MG63 (cell line): Measurements from ENCODE around the gene MYOC. TPM values are rescaled to one million over a fixed set of nuclear protein-coding genes. Genes with fewer than 3 reads are reported as not detected.
"Not testable (repeated sequence)": the region's sequence is repeated elsewhere in the genome, so short reads cannot be mapped to it uniquely, and the experiment has no call there.

ENCODE experiments used
- DNase-seq: peaks from one replicate; pipeline ENCODE4 v3.0.0-alpha.2; 2020
- H3K27me3 ChIP-seq: fragments of 250-450 bp; sonication (Bioruptor Pico); 2 replicates; pipeline ENCODE4 v1.5.1; 2020; ENCODE audit warnings: mild to moderate bottlenecking, moderate library complexity
- H3K36me3 ChIP-seq: fragments of 250-450 bp; sonication (Bioruptor Pico); 2 replicates; pipeline ENCODE4 v1.5.1; 2020; ENCODE audit warnings: mild to moderate bottlenecking, moderate library complexity
- H3K4me3 ChIP-seq: fragments of 250-450 bp; sonication (Bioruptor Pico); 2 replicates; pipeline ENCODE4 v1.5.1; 2020; ENCODE audit warnings: mild to moderate bottlenecking, moderate library complexity
- H3K9me3 ChIP-seq: fragments of 250-450 bp; sonication (Bioruptor Pico); 2 replicates; pipeline ENCODE4 v1.5.1; 2020; ENCODE audit warnings: mild to moderate bottlenecking, moderate library complexity
- total RNA-seq: library from RNA; depleted of rRNA; stranded (reverse); fragments of >200 nt; shearing (Covaris generic); gene quantifications from 2 replicates; pipeline ENCODE4 v1.2.3, GENCODE V29; 2014; ENCODE audit warnings: low replicate concordance; rRNA removed

MYOC gene
- 1.3 TPM in 1 of 2 replicates, not detected in the other for total RNA-seq

DNA sequence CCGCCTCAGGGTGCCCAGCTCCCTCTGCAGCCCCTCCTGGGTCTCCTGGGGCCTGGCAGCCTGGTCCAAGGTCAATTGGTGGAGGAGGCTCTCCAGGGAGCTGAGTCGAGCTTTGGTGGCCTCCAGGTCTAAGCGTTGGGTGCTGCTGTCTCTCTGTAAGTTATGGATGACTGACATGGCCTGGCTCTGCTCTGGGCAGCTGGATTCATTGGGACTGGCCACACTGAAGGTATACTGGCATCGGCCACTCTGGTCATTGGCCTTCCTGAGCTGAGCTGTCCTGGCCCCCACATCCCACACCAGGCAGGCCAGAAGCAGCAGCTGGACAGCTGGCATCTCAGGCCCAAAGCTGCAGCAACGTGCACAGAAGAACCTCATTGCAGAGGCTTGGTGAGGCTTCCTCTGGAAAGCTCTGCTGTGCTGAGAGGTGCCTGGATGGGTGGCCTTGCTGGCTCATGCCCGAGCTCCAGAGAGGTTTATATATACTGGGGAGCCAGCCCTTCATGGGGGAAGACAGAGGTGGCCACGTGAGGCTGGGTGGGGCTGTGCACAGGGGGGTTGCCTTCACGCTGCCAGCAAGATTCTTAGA lies at the start of gene MYOC:
MYOC (minus strand) TSS at position 455 of the 589 bp plus-strand sequence; CDS start at position 378, 77 bp downstream.
- H3K4me3 ChIP-seq, result no peak within 1 kb of the TSS
- no peaks in the 10 kb centered on the region for H3K36me3 ChIP-seq
- H3K27me3 ChIP-seq, result no peaks in the 10 kb centered on the region
- H3K9me3 ChIP-seq, result no peaks in the 10 kb centered on the region
- DNase-seq, result no peak

DNA sequence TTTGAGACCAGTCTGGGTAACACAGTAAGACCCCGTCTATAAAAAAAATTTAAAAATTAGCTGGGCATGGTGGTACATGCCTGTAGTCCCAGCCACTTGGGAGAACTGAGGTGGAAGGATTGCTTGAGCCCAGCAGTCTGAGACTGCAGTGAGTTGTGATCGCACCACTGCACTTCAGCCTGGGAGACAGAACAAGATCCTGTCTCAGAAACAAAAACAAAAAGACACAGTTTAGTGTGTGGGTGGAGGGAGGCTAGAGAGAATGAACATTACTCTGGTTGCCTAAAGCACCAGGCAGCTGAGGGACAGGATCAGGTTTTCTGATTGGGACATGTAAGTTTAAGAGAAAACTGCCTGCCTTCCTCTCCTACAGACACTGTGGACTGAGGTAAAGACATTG lies 47.0 kb upstream of the MYOC start:
- DNase-seq, result no peak
- Histone ChIP-seq H3K4me3 (no peak overlapping the region), H3K27me3 (no peaks in the 10 kb centered on the region), H3K9me3 (peaks cover under 1% of the 10 kb centered on the region; the same call in 1 of the 2 replicates), H3K36me3 (peaks cover 14% of the 10 kb centered on the region; the same call in 1 of the 2 replicates)

DNA sequence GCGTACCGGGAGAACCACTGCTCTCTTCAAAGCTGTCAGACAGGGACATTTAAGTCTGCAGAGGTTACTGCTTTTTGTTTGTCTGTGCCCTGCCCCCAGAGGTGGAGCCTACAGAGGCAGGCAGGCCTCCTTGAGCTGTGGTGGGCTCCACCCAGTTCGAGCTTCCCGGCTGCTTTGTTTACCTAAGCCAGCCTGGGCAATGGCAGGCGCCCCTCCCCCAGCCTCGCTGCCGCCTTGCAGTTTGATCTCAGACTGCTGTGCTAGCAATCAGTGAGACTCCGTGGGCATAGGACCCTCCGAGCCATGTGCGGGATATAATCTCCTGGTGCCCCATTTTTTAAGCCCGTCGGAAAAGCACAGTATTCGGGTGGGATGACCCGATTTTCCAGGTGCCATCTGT lies 43.3 kb upstream of the MYOC start:
- H3K27me3 ChIP-seq, DNase-seq, H3K36me3 ChIP-seq, H3K4me3 ChIP-seq, H3K9me3 ChIP-seq: not testable (repeated sequence)

DNA sequence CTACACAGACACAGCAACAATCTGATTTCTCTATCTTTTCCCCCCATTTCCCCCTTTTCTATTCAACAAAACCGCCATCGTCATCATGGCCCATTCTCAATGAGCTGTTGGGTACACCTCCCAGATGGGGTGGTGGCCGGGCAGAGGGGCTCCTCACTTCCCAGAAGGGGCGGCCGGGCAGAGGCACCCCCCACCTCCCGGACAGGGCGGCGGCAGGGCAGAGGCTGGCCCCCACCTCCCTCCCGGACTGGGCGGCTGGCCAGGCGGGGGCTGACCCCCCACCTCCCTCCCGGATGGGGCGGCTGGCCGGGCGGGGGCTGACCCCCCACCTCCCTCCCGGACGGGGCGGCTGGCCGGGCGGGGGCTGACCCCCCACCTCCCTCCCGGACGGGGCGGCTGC lies 41.1 kb upstream of the MYOC start:
- H3K27me3 ChIP-seq, DNase-seq, H3K4me3 ChIP-seq, H3K36me3 ChIP-seq: not testable (repeated sequence)
- peaks cover 14% of the 10 kb centered on the region for H3K9me3 ChIP-seq

DNA sequence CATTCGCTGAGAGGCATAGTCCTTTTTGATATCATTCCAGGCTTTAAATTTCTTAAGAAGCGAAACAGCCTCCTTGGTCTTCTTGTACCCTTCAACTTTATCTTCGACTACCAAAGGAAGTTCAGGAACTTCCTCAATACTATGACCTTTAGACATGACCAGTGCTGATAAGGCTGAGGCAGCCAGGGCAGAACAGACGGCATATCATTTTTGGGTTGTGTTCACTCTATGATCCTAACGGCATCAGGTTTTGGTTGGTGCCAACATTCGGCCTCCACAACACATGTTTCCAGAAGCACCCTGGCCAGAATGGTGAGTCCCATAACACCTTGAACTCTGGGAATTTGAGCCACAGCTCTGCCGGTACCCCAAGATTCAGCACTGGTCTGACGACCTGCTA lies 31.4 kb upstream of the MYOC start:
- no peaks in the 10 kb centered on the region for H3K9me3 ChIP-seq
- DNase-seq, result no peak
- no peaks in the 10 kb centered on the region for H3K36me3 ChIP-seq
- H3K27me3 ChIP-seq, result no peaks in the 10 kb centered on the region
- no peak overlapping the region for H3K4me3 ChIP-seq

DNA sequence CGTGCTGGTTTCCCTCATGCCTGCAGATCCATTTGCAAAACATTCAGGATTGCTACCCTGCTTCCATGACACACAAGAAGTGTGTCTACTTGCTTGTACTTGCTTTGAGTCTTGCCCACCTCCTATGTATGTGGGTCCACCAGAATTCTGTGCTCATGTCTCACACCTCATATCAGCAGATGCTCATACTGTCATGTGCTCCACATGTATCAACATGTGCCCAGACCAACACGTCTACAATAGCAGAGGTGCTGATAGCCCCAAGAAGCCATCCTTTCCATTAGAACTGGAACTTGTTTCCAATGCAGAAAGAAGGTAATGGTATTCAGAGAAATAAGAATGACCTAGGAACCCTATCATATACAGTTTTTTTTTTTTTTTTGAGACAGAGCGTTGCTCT lies 27.9 kb upstream of the MYOC start:
- H3K4me3 ChIP-seq, result no peak overlapping the region
- H3K9me3 ChIP-seq, result no peaks in the 10 kb centered on the region
- no peaks in the 10 kb centered on the region for H3K36me3 ChIP-seq
- H3K27me3 ChIP-seq, result no peaks in the 10 kb centered on the region
- DNase-seq, result no peak

DNA sequence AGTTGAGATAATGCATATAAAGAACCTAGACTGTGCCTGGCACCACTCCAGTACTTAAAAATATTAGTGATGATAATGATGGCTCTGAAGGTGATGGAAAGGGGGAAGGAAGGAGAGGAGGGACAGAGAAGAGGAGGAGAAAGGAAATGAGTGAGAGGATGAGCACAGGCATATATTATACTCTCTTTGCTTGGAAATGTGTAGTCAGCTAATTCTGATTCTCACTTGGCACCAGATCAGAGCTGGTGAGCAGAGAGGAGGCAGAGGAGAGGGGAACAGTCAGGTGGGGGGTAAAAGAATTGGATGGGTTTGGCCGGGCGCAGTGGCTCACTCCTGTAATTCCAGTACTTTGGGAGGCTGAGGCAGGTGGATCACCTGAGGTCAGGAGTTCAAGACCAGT lies 24.3 kb upstream of the MYOC start:
- H3K27me3 ChIP-seq, result no peaks in the 10 kb centered on the region
- no peak overlapping the region for H3K4me3 ChIP-seq
- no peaks in the 10 kb centered on the region for H3K36me3 ChIP-seq
- no peak for DNase-seq
- no peaks in the 10 kb centered on the region for H3K9me3 ChIP-seq

DNA sequence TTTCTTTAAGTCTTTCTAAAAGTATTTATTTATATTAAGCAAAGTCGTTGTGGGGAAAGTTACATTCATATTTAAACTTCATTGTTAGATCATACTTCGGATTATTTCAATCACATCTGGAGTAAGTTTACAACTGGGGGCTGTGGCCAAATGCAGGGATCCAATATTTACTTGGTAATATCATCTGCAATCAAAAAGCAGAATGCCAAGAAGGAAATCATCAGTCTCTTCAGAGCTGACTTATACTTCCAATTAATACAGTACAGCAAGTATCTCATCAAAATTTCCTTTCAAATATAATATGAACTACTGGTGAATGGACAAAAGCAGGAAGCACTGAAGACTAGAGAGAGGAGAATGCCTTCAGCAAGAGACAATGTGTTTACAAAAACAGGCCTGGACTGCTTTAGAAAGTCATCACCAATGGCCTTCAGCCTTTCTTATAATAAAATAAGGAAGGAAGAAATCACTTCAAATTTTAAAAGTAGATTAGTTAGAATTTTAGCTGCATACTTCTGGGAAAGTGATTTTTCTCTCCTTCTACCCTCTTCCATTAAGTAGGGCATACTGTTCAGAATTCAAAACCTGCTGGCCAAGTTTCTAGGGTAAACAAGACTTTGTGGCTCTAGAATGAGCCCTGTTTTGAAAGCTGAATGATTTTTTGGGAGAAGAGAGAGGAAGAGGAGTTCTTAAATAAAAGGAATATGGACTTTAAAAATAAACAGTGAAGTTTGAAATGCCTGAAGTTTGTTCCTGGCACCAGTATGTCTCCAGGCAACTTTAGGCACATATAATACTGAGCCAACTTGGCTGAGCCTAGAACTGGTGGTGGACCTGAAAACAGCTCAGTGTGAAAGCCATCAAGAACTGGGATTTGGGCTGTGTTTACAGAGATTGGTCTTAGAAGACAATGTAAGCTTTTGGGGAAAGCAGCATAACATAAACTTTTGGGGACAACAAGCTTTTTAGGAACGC lies 22.2 kb upstream of the MYOC start:
- H3K36me3 ChIP-seq, result no peaks in the 10 kb centered on the region
- H3K4me3 ChIP-seq, result no peak overlapping the region
- no peaks in the 10 kb centered on the region for H3K27me3 ChIP-seq
- no peaks in the 10 kb centered on the region for H3K9me3 ChIP-seq
- peak; percentile 22 for DNase-seq

DNA sequence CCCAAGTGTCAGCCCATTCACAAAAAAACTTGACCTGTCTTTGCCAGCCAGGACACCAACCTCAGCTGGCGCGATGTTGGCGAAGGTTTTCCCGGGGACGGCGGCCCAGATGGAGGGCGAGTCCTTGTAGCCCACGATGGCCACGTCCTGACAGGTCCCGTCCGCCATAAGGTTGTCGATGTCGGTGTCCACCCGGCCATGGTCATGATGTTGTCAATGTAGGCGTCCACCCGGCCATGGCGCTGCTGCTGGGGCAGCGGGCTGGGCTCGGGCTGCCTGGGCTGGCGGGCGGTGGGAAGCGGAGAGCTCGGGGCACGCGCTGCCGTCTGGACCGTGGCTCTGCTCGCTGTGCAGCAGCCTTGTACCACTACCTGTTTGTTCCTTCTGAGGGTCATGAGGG lies 18.3 kb upstream of the MYOC start:
- Histone ChIP-seq H3K9me3 (no peaks in the 10 kb centered on the region), H3K4me3 (no peak overlapping the region), H3K27me3 (no peaks in the 10 kb centered on the region), H3K36me3 (no peaks in the 10 kb centered on the region)
- DNase-seq, result no peak

DNA sequence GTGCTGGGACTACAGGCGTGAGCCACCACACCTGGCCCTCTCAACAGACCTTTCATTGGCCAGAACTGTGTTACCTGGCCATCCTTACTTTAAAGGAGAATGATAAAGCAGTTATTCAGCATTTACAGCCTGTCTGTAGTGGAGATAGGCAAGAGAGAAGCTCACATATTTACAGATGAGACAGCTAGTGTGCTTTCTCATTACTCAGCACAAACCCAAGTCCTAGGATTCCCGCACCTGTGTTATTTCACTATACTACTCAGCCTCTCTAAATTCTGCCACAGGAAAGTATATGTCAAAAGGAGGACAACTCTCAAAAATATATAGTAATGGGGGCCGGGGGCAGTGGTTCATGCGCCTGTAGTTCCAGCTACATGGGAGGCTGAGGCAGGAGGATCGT lies 15.9 kb upstream of the MYOC start:
- Histone ChIP-seq H3K36me3 (no peaks in the 10 kb centered on the region), H3K4me3 (no peak overlapping the region), H3K9me3 (no peaks in the 10 kb centered on the region), H3K27me3 (no peaks in the 10 kb centered on the region)
- DNase-seq, result no peak

DNA sequence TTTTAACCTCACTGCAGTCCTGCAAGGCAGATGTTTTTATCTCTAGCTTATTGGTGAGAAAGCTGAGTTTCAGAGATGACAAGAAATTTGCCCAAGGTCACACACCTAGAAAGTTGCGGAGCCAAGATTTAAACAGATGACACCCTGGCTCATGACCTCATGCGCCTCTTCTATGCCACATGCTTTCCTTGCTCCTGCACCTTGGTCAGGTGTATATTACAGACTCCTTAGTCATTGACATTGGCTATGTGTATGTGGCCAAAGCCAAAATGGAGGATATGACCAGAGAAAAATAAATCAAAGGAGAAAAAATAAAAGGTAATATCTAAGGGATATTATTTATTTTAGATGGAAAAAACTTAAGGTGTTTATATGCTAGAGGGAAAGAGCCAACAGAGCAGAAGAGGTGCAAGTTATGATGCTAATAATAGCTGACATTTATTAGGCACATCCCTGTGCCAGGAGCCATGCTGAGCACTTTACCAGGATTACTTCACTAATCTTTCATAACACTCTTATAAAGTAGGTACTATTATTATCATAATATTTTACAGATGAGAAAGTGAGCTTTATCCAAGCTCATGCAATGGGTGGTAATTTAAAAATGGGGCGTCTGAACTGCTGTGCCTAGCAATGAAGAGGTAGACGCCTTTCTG lies 13.8 kb upstream of the MYOC start:
- no peaks in the 10 kb centered on the region for H3K9me3 ChIP-seq
- no peak for DNase-seq
- no peak overlapping the region for H3K4me3 ChIP-seq
- H3K27me3 ChIP-seq, result no peaks in the 10 kb centered on the region
- H3K36me3 ChIP-seq, result no peaks in the 10 kb centered on the region

DNA sequence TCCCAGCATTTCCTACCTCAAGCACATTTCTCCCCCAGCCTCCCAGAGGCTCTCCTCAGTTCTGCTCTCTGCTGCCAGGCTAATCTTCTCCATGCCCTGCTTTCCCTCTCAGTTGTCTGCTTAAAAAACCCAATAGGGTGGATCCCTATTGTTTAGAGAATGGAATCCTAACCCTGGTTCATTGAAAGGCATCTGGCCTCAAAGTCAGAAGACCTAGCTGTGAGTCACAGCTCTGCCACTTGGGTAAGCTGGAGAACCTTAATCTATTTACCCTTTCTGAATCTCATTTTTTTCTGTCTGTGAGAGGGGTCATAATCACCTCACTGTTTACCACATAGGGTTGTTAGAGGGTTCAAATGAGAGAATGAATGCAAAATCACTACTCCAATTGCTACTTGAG lies 12.5 kb upstream of the MYOC start:
- H3K4me3 ChIP-seq, result no peak overlapping the region
- H3K36me3 ChIP-seq, result no peaks in the 10 kb centered on the region
- no peaks in the 10 kb centered on the region for H3K9me3 ChIP-seq
- DNase-seq, result peak; percentile 47
- no peaks in the 10 kb centered on the region for H3K27me3 ChIP-seq

DNA sequence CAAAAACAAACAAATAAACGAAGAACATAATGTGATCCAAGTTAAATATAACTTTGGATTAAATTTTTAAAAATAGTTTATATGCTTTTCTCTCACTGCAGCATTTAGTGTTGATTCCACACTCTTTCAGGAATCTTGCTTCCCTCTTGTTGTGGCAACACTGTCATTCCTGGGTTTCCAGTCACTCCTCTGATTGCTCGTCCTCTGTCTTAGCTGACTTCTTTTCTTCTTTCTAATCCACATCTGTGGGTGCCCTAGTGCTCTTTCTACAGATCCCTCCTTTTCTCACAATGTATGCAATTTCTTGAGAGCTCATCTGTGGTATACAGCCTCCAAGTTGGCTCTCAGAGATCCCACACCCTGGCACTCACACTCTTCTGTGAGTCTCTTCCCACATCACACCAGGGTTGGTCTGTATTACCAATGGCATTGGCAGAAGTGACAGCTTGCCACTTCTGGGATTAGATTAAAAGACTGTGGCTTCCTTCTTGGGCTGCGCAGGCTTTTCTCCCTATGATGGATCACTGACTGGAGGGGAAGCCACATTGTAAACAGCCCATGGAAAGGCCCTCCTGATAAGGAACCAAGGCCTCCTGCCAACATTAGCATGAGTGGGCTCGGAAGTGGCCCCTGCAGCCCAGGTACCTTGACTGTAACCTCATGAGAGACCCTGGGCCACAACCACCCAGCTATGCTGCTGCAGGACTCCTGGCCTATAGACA lies 11.5 kb upstream of the MYOC start:
- DNase-seq, result no peak

DNA sequence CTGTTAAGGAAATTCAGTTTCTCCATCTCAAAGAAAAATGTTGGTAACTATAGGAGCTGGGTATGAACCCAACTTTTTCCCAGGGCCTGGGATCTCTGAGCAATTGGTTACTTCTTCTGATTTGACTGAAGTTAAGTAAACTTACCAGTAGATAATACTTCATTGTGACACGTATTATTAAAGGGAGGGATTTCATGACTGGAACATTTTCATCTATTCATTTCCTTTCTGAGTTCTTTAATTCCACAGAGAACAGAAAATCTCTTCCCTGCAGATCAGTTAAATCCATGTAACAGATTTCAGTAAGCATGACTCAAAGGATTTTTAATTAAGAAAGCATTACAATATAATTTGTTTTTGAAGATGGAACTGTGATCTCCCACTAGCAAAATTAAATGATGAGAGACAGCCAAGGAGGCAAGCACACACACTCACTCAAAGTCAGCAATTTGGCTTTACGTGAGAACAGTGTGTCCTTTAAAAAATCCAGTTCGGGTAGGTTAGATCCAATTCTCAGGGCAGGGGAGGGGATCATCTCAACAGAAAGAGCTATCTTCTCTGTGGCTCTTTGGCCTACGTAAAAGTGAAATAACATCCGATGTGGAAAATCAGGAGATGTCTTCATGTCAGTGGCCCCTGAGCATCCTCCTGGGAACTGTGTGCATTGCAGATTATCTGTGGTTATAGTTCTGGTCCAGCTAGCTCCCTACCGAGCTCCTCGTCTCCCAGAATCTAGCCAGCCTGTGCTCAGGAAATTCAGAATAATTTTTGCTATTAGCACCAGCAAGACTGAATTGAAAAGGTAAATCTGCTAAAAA lies 10.8 kb upstream of the MYOC start:
- H3K4me3 ChIP-seq, result no peak overlapping the region
- H3K27me3 ChIP-seq, result no peaks in the 10 kb centered on the region
- DNase-seq, result no peak
- no peaks in the 10 kb centered on the region for H3K9me3 ChIP-seq
- H3K36me3 ChIP-seq, result no peaks in the 10 kb centered on the region

More for the DNA sequence above, 11.5 kb upstream of the MYOC start:
- Histone ChIP-seq H3K4me3 (no peak overlapping the region), H3K9me3 (no peaks in the 10 kb centered on the region), H3K27me3 (no peaks in the 10 kb centered on the region), H3K36me3 (no peaks in the 10 kb centered on the region)

DNA sequence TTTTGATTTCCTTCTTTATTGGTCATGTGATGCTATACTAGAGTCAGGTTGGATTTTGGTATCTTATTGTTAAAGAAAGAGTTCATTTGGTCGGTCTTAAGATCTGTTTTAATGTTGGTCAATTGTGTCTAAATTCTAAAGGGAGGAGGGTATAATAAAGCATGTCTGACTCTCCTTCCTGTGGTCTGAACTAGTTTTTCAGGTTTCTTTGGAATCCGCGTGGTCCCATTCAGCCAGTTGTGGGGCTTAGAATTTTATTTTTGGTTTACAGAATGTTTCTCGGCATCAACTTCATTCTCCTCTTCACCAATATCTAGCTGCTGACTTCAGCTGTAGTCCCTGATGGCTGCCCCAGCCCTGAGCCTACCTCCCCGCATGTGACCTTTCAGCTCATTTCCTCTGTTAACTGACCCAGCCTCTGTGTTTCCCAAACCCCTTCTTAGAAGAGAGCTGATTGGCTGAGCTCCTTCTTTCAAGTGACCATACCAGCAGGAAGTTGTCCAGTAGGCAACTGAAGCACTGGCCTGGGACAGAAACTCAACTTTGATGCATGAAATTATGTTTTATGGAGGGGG lies 8.7 kb upstream of the MYOC start:
- H3K27me3 ChIP-seq, result no peaks in the 10 kb centered on the region
- H3K36me3 ChIP-seq, result no peaks in the 10 kb centered on the region
- H3K9me3 ChIP-seq, result no peaks in the 10 kb centered on the region
- H3K4me3 ChIP-seq, result no peak overlapping the region
- no peak for DNase-seq

DNA sequence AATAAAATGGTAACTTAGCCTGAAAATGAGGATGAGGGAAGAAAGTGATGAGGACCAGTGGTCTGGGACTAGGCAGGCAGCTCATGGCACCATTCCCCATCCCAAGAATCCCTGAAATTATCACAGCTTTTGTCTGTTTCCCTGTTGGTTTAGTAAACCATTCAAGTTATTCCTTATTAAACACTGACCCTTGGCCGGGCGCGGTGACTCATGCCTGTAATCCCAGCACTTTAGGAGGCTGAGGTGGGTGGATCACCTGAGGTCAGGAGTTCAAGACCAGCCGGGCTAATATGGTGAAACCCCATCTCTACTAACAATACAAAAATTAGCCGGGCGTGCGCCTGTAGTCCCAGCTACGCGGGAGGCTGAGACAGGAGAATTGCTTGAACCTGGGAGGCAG lies 3.7 kb upstream of the MYOC start:
- H3K27me3 ChIP-seq, H3K36me3 ChIP-seq, H3K9me3 ChIP-seq, H3K4me3 ChIP-seq: not testable (repeated sequence)
- DNase-seq, result peak; percentile 25
